Endothelial cell of umbilical vein (primary cell): ENCODE measurements around the gene ELF4. TPM values are rescaled to one million over a fixed set of nuclear protein-coding genes. Genes with fewer than 3 reads are reported as not detected.
A peak's percentile ranks its signal among the peaks of the same experiment; 100 is the strongest.

ENCODE experiments used
- BruUV-seq: library from RNA; stranded (reverse); fragments of 400-500 nt; replicated peaks from 2 replicates; lab custom pipeline; 2021; lab: Mats Ljungman, UMichigan
- CTCF ChIA-PET: fragments of 300-600, 350-600 bp; sonication (Branson Sonifier 250); formaldehyde crosslinking; loops from one replicate; lab custom pipeline; 2021; ENCODE audit warnings: antibody characterized with exemption, inconsistent platforms; lab: Charles Lee
- POLR2A ChIA-PET: fragments of 300-600, 350-600 bp; sonication (Branson Sonifier 250); formaldehyde crosslinking; loops from one replicate; lab custom pipeline; 2021; ENCODE audit warnings: antibody characterized with exemption, inconsistent platforms; lab: Charles Lee
- DNase-seq: peaks from one replicate; pipeline ENCODE4 v3.0.0-alpha.2; 2011; ENCODE audit warnings: low read depth, low spot score
- FAIRE-seq: peaks from 2 replicates; lab custom pipeline; 2011; peaks lifted over from hg19 to GRCh38; lab: Jason Lieb, UNC
- H2AFZ ChIP-seq: 2 replicates; pipeline ENCODE4 v1.6.0; 2012; ENCODE audit warnings: low read depth, low read length, control low read depth, inconsistent platforms
- H3K27ac ChIP-seq: 2 replicates; pipeline ENCODE4 v1.5.1; 2011; ENCODE audit warnings: low read depth, mild to moderate bottlenecking, control low read depth, low read length, moderate library complexity; ENCODE audit not compliant: insufficient read depth
- H3K27me3 ChIP-seq, 2 experiments: 2 replicates each; pipeline versions ENCODE4 v1.6.0 to v1.6.1; 2011; ENCODE audit warnings: low read length in 2 of 2, mixed read lengths in 1 of 2; ENCODE audit not compliant: control insufficient read depth in 2 of 2, insufficient read depth in 2 of 2
- H3K36me3 ChIP-seq, 2 experiments: 2 replicates in 1 of 2; 3 replicates in 1 of 2; pipeline ENCODE4 v1.5.1; 2011; ENCODE audit warnings: low read length in 2 of 2, mild to moderate bottlenecking in 1 of 2, moderate library complexity in 1 of 2; ENCODE audit not compliant: control insufficient read depth in 2 of 2, insufficient read depth in 2 of 2; ENCODE audit errors: extremely low read depth in 1 of 2
- H3K4me1 ChIP-seq: 3 replicates; pipeline ENCODE4 v1.5.1; 2011; ENCODE audit warnings: mild to moderate bottlenecking, low read length; ENCODE audit not compliant: control insufficient read depth, insufficient read depth; ENCODE audit errors: extremely low read depth
- H3K4me2 ChIP-seq: 2 replicates; pipeline ENCODE4 v1.6.1; 2011; ENCODE audit warnings: low read length, control low read depth, mixed read lengths; ENCODE audit not compliant: insufficient read depth
- H3K4me3 ChIP-seq, 3 experiments: fragments of 200-600 bp in 1 of 3; sonication (generic), shearing (Covaris generic) in 1 of 3; replicated peaks in 1 of 3; 2 replicates each; pipeline ENCODE4 v1.5.1; 2011 to 2016; ENCODE audit warnings: control low read depth in 3 of 3, low read length in 3 of 3, mild to moderate bottlenecking in 2 of 3, inconsistent platforms in 1 of 3, low read depth in 1 of 3, moderate library complexity in 1 of 3; ENCODE audit not compliant: insufficient read depth in 1 of 3
- H3K79me2 ChIP-seq: 2 replicates; pipeline ENCODE4 v1.6.0; 2012; ENCODE audit warnings: low read length, inconsistent platforms; ENCODE audit not compliant: control insufficient read depth, insufficient read depth
- H3K9ac ChIP-seq: replicated peaks from 2 replicates; pipeline ENCODE3; 2011; ENCODE audit warnings: low read length, control low read depth; ENCODE audit not compliant: insufficient read depth; ENCODE audit errors: extremely low read depth
- H3K9me1 ChIP-seq: replicated peaks from 3 replicates; pipeline ENCODE4 v1.6.0; 2011; ENCODE audit warnings: mild to moderate bottlenecking, low read length; ENCODE audit not compliant: control insufficient read depth, insufficient read depth; ENCODE audit errors: extremely low read depth
- H3K9me3 ChIP-seq: replicated peaks from 2 replicates; pipeline ENCODE4 v1.5.1; 2012; ENCODE audit warnings: low read length, inconsistent platforms; ENCODE audit not compliant: control insufficient read depth, insufficient read depth
- H4K20me1 ChIP-seq: replicated peaks from 2 replicates; pipeline ENCODE3; 2011; ENCODE audit warnings: mild to moderate bottlenecking, low read length; ENCODE audit not compliant: control insufficient read depth, insufficient read depth; ENCODE audit errors: extremely low read depth
- EZH2 ChIP-seq: IDR thresholded peaks from 2 replicates; pipeline ENCODE4 v1.6.1; 2012; ENCODE audit warnings: borderline replicate concordance, low read depth, mild to moderate bottlenecking, moderate library complexity, low read length, inconsistent platforms; ENCODE audit not compliant: severe bottlenecking
- FOS ChIP-seq: IDR thresholded peaks from 2 replicates; pipeline ENCODE4 v1.6.1; 2011; ENCODE audit warnings: mild to moderate bottlenecking, low read length, moderate library complexity, borderline replicate concordance; ENCODE audit not compliant: insufficient read depth
- GATA2 ChIP-seq: IDR thresholded peaks from 2 replicates; pipeline ENCODE4 v1.7.0; 2011; ENCODE audit warnings: low read depth, mild to moderate bottlenecking, moderate library complexity, mixed read lengths, low read length; ENCODE audit not compliant: insufficient read length, insufficient read depth
- JUN ChIP-seq: IDR thresholded peaks from 2 replicates; pipeline ENCODE4 v1.6.1; 2011; ENCODE audit warnings: borderline replicate concordance, low read depth; ENCODE audit not compliant: insufficient read length, insufficient read depth
- MYC ChIP-seq: IDR thresholded peaks from one replicate; pipeline ENCODE4 v1.6.1; 2011; ENCODE audit warnings: mild to moderate bottlenecking, low read depth, low read length
- POLR2A ChIP-seq: IDR thresholded peaks from 2 replicates; pipeline ENCODE4 v1.6.1; 2012; ENCODE audit warnings: low read depth, mild to moderate bottlenecking, control low read depth, low read length
- POLR2AphosphoS5 ChIP-seq: IDR thresholded peaks from 2 replicates; pipeline ENCODE4 v1.6.1; 2012; ENCODE audit warnings: low read depth, mild to moderate bottlenecking, control low read depth, low read length, moderate library complexity; ENCODE audit not compliant: insufficient read depth
- dilution Hi-C: fragments of 300-500 bp; cut with MboI; formaldehyde crosslinking; loops from one replicate; pipeline ENCODE4 v1.15.0; 2019; ENCODE audit warnings: low sequenced_read_pairs; ENCODE audit not compliant: extremely low pct_ligation_motif_present
- intact Hi-C: fragments of 100-400 bp; cut with micrococcal nuclease; formaldehyde crosslinking; loops from one replicate; pipeline ENCODE4 v1.10.0; 2022
- polyA plus RNA-seq, 4 experiments: library from polyadenylated mRNA; depleted of rRNA in 3 of 4; stranded (reverse) in 3 of 4; unstranded in 1 of 4; fragments of >200 nt; gene quantifications; 2 replicates each; pipeline versions ENCODE4 v1.2.1 to v1.2.3, GENCODE V29; 2011 to 2012; ENCODE audit warnings: missing spikeins in 1 of 4
- total RNA-seq: library from RNA; stranded (reverse); gene quantifications from 2 replicates; pipeline ENCODE4 v1.2.3, GENCODE V29; 2021
- TF ChIP-seq, protein P1 (sequence below), 2 donors: IDR thresholded peaks; 1 replicate in 1 of 2; 2 replicates in 1 of 2; pipeline ENCODE4 v1.5.1; 2011; ENCODE audit warnings: low read length in 2 of 2, mild to moderate bottlenecking in 2 of 2, moderate library complexity in 2 of 2, control low read depth in 1 of 2, inconsistent platforms in 1 of 2, low read depth in 1 of 2; ENCODE audit not compliant: insufficient read depth in 1 of 2; ENCODE audit errors: extremely low read depth in 1 of 2
- TF ChIP-seq, protein P2 (sequence below): IDR thresholded peaks from 2 replicates; pipeline ENCODE4 v1.6.1; 2011; ENCODE audit not compliant: insufficient read depth, insufficient read length

Gene ELF4
- total and polyA plus RNA-seq, 2 donors (not counting 3 experiments of a cell fraction or from before 2014, with no cell fraction given): 31.9 to 33.4 TPM

DNA sequence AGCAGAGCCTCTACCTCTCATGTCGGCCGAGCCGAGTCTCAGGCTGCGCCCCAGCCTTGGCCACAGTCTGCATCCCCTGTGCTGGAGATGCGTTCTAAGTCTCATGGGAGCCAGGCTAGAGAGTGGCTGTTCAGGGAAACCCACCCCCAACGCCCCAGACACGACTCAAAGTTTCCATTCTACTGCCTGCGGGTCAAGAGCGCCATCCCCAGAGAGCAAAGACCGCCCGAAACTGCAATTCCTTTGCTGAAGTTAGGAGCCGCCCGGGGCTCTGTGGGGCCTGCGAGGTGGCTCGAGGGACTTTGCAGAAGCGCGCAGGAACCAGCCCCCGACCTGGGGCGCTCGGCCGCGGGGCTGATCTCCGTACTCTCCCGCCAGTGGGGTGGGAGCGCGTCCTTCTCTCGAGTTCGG lies 10.0 kb upstream of the ELF4 start:
- no peaks in the 10 kb centered on the region for H3K27me3 ChIP-seq
- intact Hi-C loops (loop anchor here (1.0 to 2.0 kb wide), 2 partner anchors 40 to 46 kb away; no protein-coding TSS in a partner anchor), dilution Hi-C loops (no loop called here)
- H3K4me1 ChIP-seq: peaks cover 40% of the 10 kb centered on the region
- H3K36me3 ChIP-seq: no peaks in the 10 kb centered on the region
- peak overlapping the region; percentile 40 for H3K4me2 ChIP-seq
- peak overlapping the region in 1 of 3 experiments; percentile 30 for H3K4me3 ChIP-seq
- H3K9ac ChIP-seq: peak overlapping the region; percentile 65
- ChIA-PET POLR2A (interaction anchor here (1.2 to 1.6 kb wide), 2 partner anchors 39 to 45 kb away, joined by 3 read pairs; partner anchors contain the start of gene AIFM1), CTCF (interaction anchor here (1.0 to 5.7 kb wide), 9 partner anchors 10 to 66 kb away, joined by 3 to 65 read pairs (median 9); partner anchors contain the start of genes AIFM1 and ELF4)
- no peaks in the 10 kb centered on the region for H3K9me3 ChIP-seq
- no peaks in the 10 kb centered on the region for H3K9me1 ChIP-seq
- H3K79me2 ChIP-seq: no peaks in the 10 kb centered on the region
- H2AFZ ChIP-seq: no peak overlapping the region
- H4K20me1 ChIP-seq: no peaks in the 10 kb centered on the region
- TF ChIP-seq, protein P1, sequence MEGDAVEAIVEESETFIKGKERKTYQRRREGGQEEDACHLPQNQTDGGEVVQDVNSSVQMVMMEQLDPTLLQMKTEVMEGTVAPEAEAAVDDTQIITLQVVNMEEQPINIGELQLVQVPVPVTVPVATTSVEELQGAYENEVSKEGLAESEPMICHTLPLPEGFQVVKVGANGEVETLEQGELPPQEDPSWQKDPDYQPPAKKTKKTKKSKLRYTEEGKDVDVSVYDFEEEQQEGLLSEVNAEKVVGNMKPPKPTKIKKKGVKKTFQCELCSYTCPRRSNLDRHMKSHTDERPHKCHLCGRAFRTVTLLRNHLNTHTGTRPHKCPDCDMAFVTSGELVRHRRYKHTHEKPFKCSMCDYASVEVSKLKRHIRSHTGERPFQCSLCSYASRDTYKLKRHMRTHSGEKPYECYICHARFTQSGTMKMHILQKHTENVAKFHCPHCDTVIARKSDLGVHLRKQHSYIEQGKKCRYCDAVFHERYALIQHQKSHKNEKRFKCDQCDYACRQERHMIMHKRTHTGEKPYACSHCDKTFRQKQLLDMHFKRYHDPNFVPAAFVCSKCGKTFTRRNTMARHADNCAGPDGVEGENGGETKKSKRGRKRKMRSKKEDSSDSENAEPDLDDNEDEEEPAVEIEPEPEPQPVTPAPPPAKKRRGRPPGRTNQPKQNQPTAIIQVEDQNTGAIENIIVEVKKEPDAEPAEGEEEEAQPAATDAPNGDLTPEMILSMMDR (IDR thresholded peaks at IDR 0.05; ENCODE audit: extremely low read depth in 1 of 2, insufficient read depth in 1 of 2, low read depth in 1 of 2, low read length in 2 of 2): no peak
- TF ChIP-seq, protein P2, sequence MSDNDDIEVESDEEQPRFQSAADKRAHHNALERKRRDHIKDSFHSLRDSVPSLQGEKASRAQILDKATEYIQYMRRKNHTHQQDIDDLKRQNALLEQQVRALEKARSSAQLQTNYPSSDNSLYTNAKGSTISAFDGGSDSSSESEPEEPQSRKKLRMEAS: no peak
- TF ChIP-seq JUN (no peak), GATA2 (no peak), FOS (no peak), POLR2A (no peak), POLR2AphosphoS5 (no peak), MYC (no peak), EZH2 (no peak)
- DNase-seq (peak; percentile 45), FAIRE-seq (peak; percentile 33)
- TSS peak; percentile 9 for BruUV-seq
- peak overlapping the region; percentile 82 for H3K27ac ChIP-seq
